C4-2B (cell line): Measurements from ENCODE around the gene NSG2.

Source experiments
- ZFX ChIP-seq: fragments of 450-650 bp; IDR thresholded peaks from 2 replicates; pipeline ENCODE4 v1.6.1; 2017
- TF ChIP-seq, protein P1 (sequence below): fragments of 450-650 bp; conservative IDR thresholded peaks from 2 replicates; pipeline ENCODE4 v1.5.1; 2017; ENCODE audit warnings: mild to moderate bottlenecking

- TF ChIP-seq, protein P1, sequence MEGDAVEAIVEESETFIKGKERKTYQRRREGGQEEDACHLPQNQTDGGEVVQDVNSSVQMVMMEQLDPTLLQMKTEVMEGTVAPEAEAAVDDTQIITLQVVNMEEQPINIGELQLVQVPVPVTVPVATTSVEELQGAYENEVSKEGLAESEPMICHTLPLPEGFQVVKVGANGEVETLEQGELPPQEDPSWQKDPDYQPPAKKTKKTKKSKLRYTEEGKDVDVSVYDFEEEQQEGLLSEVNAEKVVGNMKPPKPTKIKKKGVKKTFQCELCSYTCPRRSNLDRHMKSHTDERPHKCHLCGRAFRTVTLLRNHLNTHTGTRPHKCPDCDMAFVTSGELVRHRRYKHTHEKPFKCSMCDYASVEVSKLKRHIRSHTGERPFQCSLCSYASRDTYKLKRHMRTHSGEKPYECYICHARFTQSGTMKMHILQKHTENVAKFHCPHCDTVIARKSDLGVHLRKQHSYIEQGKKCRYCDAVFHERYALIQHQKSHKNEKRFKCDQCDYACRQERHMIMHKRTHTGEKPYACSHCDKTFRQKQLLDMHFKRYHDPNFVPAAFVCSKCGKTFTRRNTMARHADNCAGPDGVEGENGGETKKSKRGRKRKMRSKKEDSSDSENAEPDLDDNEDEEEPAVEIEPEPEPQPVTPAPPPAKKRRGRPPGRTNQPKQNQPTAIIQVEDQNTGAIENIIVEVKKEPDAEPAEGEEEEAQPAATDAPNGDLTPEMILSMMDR = no peak
- no peak for TF ChIP-seq ZFX
Measured at GRCh38 chr5:174118823-174119467, 73.4 kb downstream of the NSG2 start.
